Head of caudate nucleus (tissue), 42 donors: ENCODE results near the gene RGS9.
"Not testable (repeated sequence)": the region's sequence is repeated elsewhere in the genome, so short reads cannot be mapped to it uniquely, and the experiment has no call there.

ENCODE experiments used
- DNase-seq, 42 donors: peaks; one replicate each; pipeline versions ENCODE4 v3.0.0 to v3.0.0-alpha.2; 2020 to 2021; ENCODE audit warnings: mixed read lengths in 7 of 42
- intact Hi-C: fragments of 100-400 bp; cut with DNase I; formaldehyde crosslinking; loops from one replicate; pipeline ENCODE4 v1.15.0; 2022

Gene RGS9

GRCh38 chr17:65108152-65108551, 29.0 kb upstream of the RGS9 start:
- DNase-seq = no peak
- intact Hi-C loops = loop anchor here (10.0 kb wide), 1 partner anchor 133 kb away; no protein-coding TSS in a partner anchor

GRCh38 chr17:65109543-65109942, 27.6 kb upstream of the RGS9 start:
- DNase-seq = no peak
- intact Hi-C loops = loop anchor here (10.0 kb wide), 1 partner anchor 135 kb away; no protein-coding TSS in a partner anchor

DNA sequence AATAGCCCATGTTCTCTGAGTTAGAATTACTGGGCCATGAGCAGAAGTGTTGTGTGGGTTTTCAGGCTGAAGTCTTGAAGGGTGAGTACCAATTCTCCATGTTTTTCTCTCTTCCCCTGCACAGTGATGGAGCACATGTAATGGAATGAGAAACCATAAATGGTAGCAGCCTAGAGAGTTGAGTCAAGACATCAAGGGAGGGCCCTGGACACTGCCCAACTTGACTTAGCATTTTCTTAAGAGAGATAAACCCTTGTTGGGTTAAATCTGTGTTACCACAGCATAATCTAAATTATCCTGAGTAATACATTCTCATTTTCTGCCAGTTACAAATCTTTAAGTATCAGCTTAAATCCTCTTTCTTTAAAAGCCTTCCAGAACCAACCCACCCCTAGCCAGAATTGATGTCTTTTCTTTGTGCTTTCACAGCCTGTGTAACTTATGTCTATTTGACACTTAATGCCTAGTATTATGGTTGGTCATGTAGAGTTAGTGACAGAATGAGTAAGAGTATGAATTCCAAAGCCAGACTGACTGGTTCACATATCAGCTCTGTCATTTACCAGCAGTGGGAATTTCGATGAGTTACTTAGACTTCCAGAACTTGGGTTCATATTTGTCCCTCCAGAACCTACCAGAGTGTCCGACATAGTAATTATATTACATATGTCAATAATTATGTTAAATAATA, 27.0 kb upstream of the RGS9 start:
- DNase-seq = no peak
- intact Hi-C loops = loop anchor here (10.0 kb wide), 2 partner anchors 85 to 135 kb away; no protein-coding TSS in a partner anchor

- DNase-seq = no peak
- intact Hi-C loops = loop anchor here (10.0 kb wide), 1 partner anchor 79 kb away; no protein-coding TSS in a partner anchor
Measured at GRCh38 chr17:65115839-65116238, 21.3 kb upstream of the RGS9 start.

DNA sequence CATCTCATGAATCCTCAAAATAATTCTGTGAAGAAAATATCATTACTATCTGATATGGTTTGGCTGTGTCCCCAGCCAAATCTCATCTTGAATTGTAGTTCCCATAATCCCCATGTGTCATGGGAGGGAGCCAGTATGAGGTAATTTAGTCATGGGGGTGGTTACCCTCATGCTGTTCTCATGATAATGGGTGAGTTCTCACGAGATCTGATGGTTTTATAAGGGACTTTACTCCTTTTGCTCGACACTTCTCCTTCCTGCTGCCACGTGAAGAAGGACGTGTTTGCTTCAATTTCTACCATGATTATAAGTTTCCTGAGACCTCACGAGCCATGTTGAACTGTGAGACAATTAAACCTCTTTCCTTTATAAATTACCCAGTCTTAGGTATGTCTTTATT, 20.7 kb upstream of the RGS9 start:
- not testable (repeated sequence) for DNase-seq
- intact Hi-C loops = loop anchor here (10.0 kb wide), 1 partner anchor 78 kb away; no protein-coding TSS in a partner anchor

DNA sequence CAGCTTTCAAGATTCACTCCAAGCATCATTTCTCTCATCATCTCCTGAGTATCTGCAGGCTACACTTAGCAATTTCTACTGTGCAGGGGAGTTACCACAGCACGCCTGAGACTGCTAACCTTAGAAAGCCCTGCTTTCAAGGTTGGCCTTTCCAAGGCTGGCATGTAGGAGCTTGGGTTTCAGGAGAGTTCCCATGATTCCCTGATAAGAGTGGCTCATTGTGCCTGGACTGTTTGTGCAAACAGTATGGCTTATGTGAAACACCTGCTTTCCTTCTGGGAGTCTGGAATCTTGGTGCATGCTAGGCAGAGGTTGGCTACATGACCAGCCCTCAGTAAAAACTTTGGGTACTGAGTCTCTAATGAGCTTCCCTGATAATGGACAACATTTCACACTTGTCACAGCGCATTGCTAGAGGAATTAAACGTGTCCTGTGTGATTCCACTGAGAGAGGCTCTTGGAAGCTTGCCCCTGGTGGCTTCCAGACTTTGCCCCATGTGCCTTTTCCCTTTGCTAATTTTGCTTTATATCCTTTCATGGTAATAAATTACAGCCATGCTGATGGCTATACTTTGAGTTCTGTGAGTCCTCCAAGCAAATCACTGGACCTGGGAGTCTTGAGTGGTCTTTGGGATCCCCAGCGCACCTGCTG, 19.7 kb upstream of the RGS9 start:
- DNase-seq = no peak
- intact Hi-C loops = loop anchor here (10.0 kb wide), 1 partner anchor 77 kb away; no protein-coding TSS in a partner anchor

DNA sequence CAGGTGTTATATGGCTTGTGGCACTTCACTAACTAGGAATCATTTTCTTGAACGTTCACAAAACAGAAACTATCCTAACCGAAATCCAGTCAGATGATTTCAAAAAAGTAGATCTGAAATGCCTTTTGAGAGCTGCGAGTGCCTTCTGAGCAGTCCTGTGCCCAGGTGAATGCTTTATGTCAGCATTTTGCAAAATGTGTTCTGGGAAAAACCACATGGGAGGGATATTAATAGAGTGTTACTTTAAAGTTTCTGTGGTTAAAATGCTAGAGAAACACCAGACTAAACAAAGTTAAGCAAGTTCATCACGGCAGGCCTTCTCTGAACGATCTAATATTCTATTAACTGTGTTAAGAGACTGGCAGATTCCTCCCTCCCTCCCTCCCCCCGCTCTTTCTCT, 15.8 kb upstream of the RGS9 start:
- intact Hi-C loops = no loop called here
- DNase-seq = no peak

DNA sequence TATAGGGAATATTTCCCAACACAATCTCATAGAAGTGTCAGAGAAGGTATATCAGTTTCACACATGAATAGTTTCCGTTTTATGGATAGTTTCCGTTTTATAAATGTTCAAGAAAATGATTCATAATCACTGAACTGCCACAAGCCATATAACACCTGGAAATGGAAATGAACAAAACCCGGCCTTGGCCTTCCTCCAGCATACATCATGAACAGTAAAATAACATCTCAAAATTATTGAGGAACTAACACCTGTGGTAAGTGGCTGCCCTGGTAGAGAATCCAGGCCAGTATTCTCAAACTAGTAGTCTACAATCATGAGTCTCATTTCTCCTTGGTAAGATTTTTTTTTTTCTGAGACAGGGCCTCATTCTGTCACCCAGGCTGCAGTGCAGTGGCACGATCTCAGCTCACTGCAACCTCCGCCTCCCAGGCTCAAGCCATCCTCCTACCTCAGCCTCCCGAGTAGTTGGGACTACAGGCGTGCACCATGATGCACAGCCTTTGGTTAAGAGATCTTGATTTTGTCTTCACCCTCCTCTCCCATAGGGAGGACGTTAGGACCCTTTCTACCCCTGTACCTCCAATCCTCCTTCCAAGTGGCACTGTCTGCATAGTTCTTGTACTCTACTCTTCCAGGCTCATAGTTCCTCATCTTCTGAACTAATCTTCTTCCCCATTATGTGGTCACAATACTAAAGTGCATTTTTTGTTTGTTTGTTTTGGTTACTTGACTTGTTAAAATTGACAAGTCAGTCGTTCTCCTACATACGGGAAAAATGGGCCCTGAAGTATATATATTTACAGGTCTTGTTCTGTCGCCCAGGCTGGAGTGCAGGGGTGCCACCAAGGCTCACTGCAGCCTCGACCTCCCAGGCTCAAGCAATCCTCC, 15.0 kb upstream of the RGS9 start:
- DNase-seq = no peak

DNA sequence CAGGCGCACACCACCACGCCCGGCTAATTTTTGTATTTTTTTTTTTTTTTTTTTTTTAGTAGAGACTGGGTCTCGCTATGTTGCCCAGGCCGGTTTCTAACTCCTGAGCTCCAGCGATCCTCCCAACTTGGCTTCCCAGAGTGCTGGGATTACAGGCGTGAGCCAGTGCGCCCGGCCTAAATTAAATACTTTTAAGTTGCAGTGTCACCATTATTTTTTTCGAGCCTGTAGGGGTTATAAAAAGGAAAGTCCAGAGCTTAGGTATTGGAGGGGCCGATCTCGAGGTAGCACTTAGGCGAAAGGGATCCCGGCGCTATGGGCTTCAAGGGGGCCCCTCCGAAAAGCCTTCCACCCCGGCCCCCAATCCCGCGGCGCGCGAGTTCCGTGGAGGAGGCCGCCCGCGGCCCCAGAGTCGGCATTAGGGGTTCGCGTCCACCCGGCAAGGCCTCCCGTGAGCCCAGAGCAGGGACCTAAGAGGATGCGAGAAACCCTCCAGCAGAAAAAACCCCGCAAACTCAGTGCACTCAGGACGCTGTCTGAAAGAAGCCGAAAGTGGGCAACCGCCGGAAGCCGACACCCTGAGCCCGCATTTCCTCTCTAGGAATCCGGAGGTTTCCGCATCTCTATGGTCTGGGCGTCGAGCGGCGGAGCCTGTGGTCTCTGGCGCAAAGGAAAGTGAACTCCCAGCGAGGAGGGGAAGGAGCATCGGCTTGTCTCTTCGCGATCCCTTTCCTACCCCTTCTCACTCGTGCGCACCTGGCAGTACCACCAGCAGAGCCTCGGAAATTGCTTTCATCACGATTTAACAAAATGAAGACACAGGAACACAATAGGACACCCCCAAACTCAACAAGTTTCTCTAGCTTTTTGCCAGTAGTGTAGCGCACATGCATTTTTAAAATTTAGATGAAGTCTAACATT, 14.1 kb upstream of the RGS9 start:
- DNase-seq = peak; percentile 68 to 94 (median 84)
- intact Hi-C loops = no loop called here

More for the DNA sequence above, 15.0 kb upstream of the RGS9 start:
- intact Hi-C loops = no loop called here

GRCh38 chr17:65123757-65124675, 13.2 kb upstream of the RGS9 start:
- no peak for DNase-seq
- intact Hi-C loops = no loop called here

GRCh38 chr17:65130832-65131231, 6.3 kb upstream of the RGS9 start:
- DNase-seq = no peak
- intact Hi-C loops = no loop called here

DNA sequence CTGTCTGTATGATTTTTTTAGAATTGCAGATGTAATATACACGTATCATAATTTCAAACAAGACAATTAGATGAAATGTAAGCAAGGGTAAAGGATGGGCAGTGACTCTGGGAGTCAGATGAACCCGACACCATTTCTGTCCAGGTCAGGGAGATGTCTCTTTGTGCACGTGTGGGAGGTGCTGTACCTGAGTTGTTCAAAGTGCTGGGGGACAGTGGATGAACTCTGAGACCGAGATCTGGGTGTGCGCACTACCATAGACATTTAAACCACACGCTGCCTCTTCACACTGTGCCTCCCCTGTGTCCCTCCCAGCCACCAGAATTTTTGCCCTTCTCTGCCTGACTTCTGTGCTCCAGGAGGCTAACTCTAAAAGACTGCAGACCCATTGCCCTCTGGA, 5.9 kb upstream of the RGS9 start:
- no peak for DNase-seq
- intact Hi-C loops = no loop called here

DNA sequence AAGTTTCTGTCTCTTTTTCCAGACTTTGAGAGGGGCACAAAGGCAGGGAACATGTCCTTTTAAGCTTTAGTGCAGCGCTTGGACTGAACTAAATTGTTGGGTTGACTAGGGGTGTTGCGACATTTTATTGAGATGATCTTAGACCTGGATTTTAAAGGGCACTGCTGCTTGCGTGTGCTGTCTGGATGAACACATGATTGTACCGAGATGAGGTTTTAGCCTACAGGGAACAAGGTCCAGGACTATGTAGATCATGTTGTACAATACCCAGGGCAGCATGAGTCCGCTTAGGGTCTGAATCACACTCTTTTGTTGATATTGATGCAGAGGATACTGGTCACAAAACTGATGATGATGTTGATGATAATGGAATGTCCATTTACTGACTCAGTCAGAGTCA, 5.2 kb upstream of the RGS9 start:
- intact Hi-C loops = no loop called here
- no peak for DNase-seq

DNA sequence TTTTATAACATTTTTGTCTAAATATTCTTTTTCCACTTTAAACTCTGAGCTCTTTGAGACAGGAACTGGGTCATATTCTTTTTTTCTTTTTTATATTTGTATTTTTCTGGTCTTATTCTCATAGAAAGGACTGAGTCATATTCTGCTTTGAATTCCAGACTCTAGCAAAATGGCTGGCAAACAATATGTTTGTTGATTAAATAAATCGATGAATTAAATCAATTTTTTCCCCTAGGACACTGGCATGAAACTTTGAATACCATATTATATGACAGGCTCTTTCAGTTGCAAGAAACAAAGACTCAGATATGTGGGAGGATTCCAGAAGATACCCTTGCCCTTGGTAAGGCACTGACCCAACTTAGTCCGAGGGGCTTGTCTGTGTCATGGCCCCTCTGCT, 3.1 kb upstream of the RGS9 start:
- intact Hi-C loops = no loop called here

DNA sequence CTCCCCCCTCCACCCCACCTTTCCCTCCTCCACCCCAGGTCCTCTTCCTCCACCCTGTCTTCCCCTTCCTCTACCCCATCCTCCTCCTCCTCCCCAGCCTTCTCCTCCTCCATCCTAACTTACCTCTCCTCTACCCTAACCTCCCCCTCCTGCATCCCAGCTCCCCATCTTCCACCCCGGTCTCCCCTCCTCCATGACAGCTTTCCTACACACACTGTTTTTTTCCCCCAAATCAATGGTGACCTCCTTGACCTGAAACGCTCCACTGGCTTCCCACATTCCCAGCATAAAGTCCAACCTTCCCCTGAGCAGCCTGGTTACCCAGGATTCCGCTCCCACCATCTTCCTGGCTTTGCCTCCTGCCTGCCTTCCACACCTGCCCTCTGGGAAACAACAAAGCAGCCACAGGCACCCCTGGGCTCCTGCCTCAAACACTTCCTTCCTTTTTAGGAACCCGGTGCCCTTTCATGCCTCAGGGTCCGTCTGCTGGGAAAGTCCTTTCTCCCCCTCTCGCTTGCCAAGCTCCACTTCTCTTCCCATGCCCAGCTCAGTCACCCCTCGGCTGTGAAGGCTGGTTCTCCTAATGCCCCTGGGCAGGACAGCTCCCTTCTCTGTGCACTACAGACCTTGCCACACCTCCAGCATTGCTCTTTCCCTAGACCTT, 2.1 kb downstream of the RGS9 start:
- no peak for DNase-seq
- intact Hi-C loops = loop anchor here (5.0 kb wide), 1 partner anchor 37 kb away; no protein-coding TSS in a partner anchor

More for the DNA sequence above, 3.1 kb upstream of the RGS9 start:
- DNase-seq = no peak

DNA sequence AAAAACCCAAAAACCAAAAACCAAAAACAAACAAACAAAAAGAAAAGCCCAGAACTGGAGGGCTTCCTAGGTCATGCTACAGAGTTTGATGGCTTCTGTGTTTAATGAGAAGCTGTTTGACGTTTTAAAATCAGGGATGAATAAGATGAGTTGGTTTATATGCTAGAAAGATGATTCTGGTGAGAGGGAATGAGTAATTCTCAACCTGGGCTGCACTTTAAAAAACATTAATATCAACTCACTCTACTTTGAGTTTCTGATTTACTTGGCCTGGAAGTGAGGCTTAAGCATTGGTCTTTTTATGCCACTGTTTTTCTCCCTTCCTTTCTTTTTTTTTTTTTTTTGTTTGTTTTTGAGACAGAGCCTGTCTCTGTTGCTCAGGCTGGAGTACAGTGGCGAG, 5.1 kb downstream of the RGS9 start:
- intact Hi-C loops = no loop called here
- DNase-seq = no peak
